Parathyroid adenoma (tissue), 2 donors: ENCODE data around the gene PDE4D.

Source experiments
- H2AFZ ChIP-seq: fragments of 300-600 bp; sonication (generic); one replicate; pipeline ENCODE4 v1.7.0; 2017; ENCODE audit warnings: antibody characterized with exemption, mild to moderate bottlenecking
- H3K27ac ChIP-seq: fragments of 300-600 bp; sonication (generic); one replicate; pipeline ENCODE4 v1.7.0; 2017
- H3K27me3 ChIP-seq: fragments of 300-600 bp; sonication (generic); one replicate; pipeline ENCODE4 v1.7.0; 2017; ENCODE audit warnings: low read length; ENCODE audit not compliant: control insufficient read depth, insufficient read depth
- H3K36me3 ChIP-seq: fragments of 300-600 bp; sonication (generic); one replicate; pipeline ENCODE4 v1.7.0; 2017; ENCODE audit warnings: low read length; ENCODE audit not compliant: control insufficient read depth, insufficient read depth
- H3K4me1 ChIP-seq: fragments of 300-600 bp; sonication (generic); one replicate; pipeline ENCODE4 v1.7.0; 2017; ENCODE audit warnings: control low read depth
- H3K4me2 ChIP-seq: fragments of 300-600 bp; sonication (generic); one replicate; pipeline ENCODE4 v1.7.0; 2017; ENCODE audit warnings: low read length
- H3K4me3 ChIP-seq: fragments of 300-600 bp; sonication (generic); one replicate; pipeline ENCODE4 v1.7.0; 2017; ENCODE audit warnings: low read depth, low read length
- H3K79me2 ChIP-seq: fragments of 300-600 bp; sonication (generic); one replicate; pipeline ENCODE4 v1.7.0; 2017; ENCODE audit warnings: control low read depth
- H3K9ac ChIP-seq: fragments of 300-600 bp; sonication (generic); one replicate; pipeline ENCODE4 v1.7.0; 2017; ENCODE audit warnings: mild to moderate bottlenecking
- H3K9me3 ChIP-seq: fragments of 300-600 bp; sonication (generic); one replicate; pipeline ENCODE4 v1.7.0; 2017; ENCODE audit warnings: low read length; ENCODE audit not compliant: control insufficient read depth
- CTCF ChIP-seq: fragments of 300-600 bp; sonication (generic); IDR thresholded peaks from one replicate; pipeline ENCODE4 v1.7.0; 2017; ENCODE audit warnings: antibody characterized with exemption, mild to moderate bottlenecking
- donor health status: primary hyperparathyroidism.

PDE4D gene

DNA sequence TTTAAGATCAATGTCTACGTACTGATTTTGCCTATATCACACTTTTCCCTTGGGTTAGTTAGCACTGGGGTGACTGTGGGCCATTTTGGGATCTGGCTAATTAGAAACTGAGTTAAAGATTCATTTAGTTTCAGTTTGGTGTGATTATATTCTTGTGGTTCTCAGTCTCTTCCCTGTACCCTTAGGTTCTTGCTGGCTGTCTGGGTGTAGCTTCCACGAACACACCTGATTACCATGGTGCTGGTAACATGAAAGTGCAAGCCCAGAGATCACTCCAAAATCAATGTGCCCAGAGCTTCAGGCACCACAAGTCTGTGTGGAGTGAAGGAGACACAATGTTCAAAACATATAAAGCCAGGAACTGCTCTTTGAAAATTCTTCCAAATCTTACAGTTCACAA, 248.1 kb downstream of the PDE4D start:
- H3K4me1 ChIP-seq: no peaks in the 10 kb centered on the region
- H3K4me3 ChIP-seq: no peak overlapping the region
- no peaks in the 10 kb centered on the region for H3K36me3 ChIP-seq
- no peak for TF ChIP-seq CTCF
- H3K9me3 ChIP-seq: no peaks in the 10 kb centered on the region
- no peaks in the 10 kb centered on the region for H3K79me2 ChIP-seq
- H3K9ac ChIP-seq: no peak overlapping the region
- H3K27me3 ChIP-seq: no peaks in the 10 kb centered on the region
- H3K4me2 ChIP-seq: no peak overlapping the region
- no peak overlapping the region for H2AFZ ChIP-seq
- H3K27ac ChIP-seq: no peak overlapping the region

GRCh38 chr5:59640411-59640810, 253.1 kb downstream of the PDE4D start:
- H3K27me3 ChIP-seq: no peaks in the 10 kb centered on the region
- H3K36me3 ChIP-seq: no peaks in the 10 kb centered on the region
- no peak overlapping the region for H3K9ac ChIP-seq
- H3K4me3 ChIP-seq: no peak overlapping the region
- no peaks in the 10 kb centered on the region for H3K79me2 ChIP-seq
- peak overlapping the region; percentile 49 for H2AFZ ChIP-seq
- no peaks in the 10 kb centered on the region for H3K4me1 ChIP-seq
- TF ChIP-seq CTCF: no peak
- no peak overlapping the region for H3K27ac ChIP-seq
- H3K9me3 ChIP-seq: no peaks in the 10 kb centered on the region
- no peak overlapping the region for H3K4me2 ChIP-seq

DNA sequence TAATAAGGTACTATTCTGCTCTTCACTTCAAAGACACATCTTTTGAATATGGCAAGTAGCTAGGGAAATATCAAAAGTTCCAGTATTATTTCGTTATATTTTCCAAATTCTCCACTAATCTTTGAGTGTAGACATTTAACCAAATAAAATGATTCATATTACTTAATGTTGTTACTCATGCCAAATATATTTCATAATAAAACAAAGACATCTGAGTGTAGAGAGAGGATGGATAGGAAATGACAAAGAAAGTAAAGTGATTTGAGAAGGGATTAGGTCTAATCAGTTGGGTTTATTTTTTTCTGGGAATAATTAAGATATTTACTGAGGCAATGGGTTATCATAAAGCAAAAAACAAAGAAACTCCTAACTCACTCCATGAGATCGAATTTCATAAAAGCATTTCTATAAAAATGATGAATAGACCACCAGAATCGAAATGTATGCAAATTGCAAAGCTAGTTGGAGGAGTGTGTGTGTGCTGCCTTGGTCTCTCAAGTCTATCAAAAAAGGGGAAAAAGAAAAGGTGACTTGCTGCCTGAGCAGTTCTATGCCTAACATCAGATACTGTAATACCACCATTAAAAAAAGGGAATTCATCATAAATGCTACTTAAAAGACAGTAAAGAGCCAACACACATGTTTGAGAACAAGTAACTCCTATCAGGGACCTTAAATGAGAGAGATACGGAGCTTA, 255.5 kb downstream of the PDE4D start:
- TF ChIP-seq CTCF: no peak
- H3K79me2 ChIP-seq: no peaks in the 10 kb centered on the region
- H3K4me3 ChIP-seq: no peak overlapping the region
- H3K36me3 ChIP-seq: no peaks in the 10 kb centered on the region
- H3K27ac ChIP-seq: no peak overlapping the region
- H3K9ac ChIP-seq: no peak overlapping the region
- no peak overlapping the region for H2AFZ ChIP-seq
- no peak overlapping the region for H3K4me2 ChIP-seq
- no peaks in the 10 kb centered on the region for H3K4me1 ChIP-seq
- no peaks in the 10 kb centered on the region for H3K27me3 ChIP-seq
- H3K9me3 ChIP-seq: no peaks in the 10 kb centered on the region

GRCh38 chr5:59629561-59629960, 264.0 kb downstream of the PDE4D start:
- H3K4me1 ChIP-seq: no peaks in the 10 kb centered on the region

More at GRCh38 chr5:59629561-59629960, 264.0 kb downstream of the PDE4D start:
- Histone ChIP-seq H3K9ac (no peak overlapping the region), H3K9me3 (no peaks in the 10 kb centered on the region), H3K36me3 (no peaks in the 10 kb centered on the region), H3K79me2 (no peaks in the 10 kb centered on the region), H3K27me3 (no peaks in the 10 kb centered on the region), H3K27ac (no peak overlapping the region), H3K4me2 (no peak overlapping the region), H3K4me3 (no peak overlapping the region), H2AFZ (no peak overlapping the region)
- TF ChIP-seq CTCF: no peak
